Endothelial cell (in vitro differentiated cells): Measurements from ENCODE around the gene SCNM1. TPM values are rescaled to one million over a fixed set of nuclear protein-coding genes. Genes with fewer than 3 reads are reported as not detected.
"Not testable (repeated sequence)": the region's sequence is repeated elsewhere in the genome, so short reads cannot be mapped to it uniquely, and the experiment has no call there.

Experiments
- DNase-seq: peaks from one replicate; pipeline ENCODE4 v3.0.0; 2021; ENCODE audit warnings: low spot score
- H3K27ac Mint-ChIP-seq: one replicate; pipeline ENCODE4 v1.8.0; 2021; ENCODE audit warnings: mixed read lengths, inconsistent platforms; ENCODE audit not compliant: unreplicated experiment
- H3K27me3 Mint-ChIP-seq: one replicate; pipeline ENCODE4 v1.8.0; 2021; ENCODE audit warnings: mild to moderate bottlenecking, moderate library complexity, mixed read lengths, inconsistent platforms; ENCODE audit not compliant: unreplicated experiment
- H3K36me3 Mint-ChIP-seq: one replicate; pipeline ENCODE4 v1.8.0; 2021; ENCODE audit warnings: mild to moderate bottlenecking, low read depth, mixed read lengths, inconsistent platforms; ENCODE audit not compliant: unreplicated experiment
- H3K4me1 Mint-ChIP-seq: one replicate; pipeline ENCODE4 v1.8.0; 2021; ENCODE audit warnings: mild to moderate bottlenecking, mixed read lengths, inconsistent platforms; ENCODE audit not compliant: unreplicated experiment
- H3K4me3 Mint-ChIP-seq: one replicate; pipeline ENCODE4 v1.8.0; 2021; ENCODE audit warnings: mild to moderate bottlenecking, mixed read lengths, inconsistent platforms; ENCODE audit not compliant: unreplicated experiment
- H3K9me3 Mint-ChIP-seq: one replicate; pipeline ENCODE4 v1.8.0; 2021; ENCODE audit warnings: mixed read lengths, inconsistent platforms; ENCODE audit not compliant: unreplicated experiment
- CTCF ChIP-seq: fragments of 200-600 bp; sonication (generic); IDR thresholded peaks from one replicate; pipeline ENCODE4 v1.5.0; 2021; ENCODE audit warnings: antibody characterized with exemption; ENCODE audit not compliant: unreplicated experiment
- total RNA-seq: library from RNA; stranded (reverse); fragmentation: NEBNext Ultra II Directional; extraction: Animal tissue kit (Norgen Biotek cat#: 25700); gene quantifications from one replicate; pipeline ENCODE4 v1.2.1, GENCODE V29; 2021; ENCODE audit not compliant: unreplicated experiment

SCNM1 gene
- total RNA-seq, 1 donor from 2014 or later = 48.3 TPM

DNA sequence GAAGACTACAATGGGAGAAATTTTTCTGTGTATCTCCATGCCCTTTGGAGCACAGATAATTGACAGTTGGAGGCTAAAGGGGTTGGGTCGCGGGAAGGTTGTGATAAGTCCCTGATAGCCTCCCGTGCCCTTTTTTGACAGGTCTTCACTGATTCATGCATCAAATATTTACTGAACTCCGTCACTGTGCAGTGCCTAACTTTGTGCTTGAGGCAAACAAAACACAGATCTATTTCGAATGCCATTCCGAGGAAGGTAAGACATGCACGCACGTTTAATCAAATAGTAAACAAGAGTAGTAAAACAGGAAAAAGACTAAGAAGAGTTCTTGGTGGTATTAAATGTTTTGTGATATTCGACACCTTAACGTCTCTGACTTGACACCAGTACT is 31.9 kb downstream of the SCNM1 start:
- Mint-ChIP-seq H3K4me3 (peak overlapping the region; percentile 99), H3K27me3 (peaks cover 17% of the 10 kb centered on the region), H3K9me3 (no peaks in the 10 kb centered on the region), H3K4me1 (peaks cover 30% of the 10 kb centered on the region), H3K36me3 (peaks cover 9% of the 10 kb centered on the region), H3K27ac (peak overlapping the region; percentile 93)
- no peak for DNase-seq
- no peak for TF ChIP-seq CTCF

DNA sequence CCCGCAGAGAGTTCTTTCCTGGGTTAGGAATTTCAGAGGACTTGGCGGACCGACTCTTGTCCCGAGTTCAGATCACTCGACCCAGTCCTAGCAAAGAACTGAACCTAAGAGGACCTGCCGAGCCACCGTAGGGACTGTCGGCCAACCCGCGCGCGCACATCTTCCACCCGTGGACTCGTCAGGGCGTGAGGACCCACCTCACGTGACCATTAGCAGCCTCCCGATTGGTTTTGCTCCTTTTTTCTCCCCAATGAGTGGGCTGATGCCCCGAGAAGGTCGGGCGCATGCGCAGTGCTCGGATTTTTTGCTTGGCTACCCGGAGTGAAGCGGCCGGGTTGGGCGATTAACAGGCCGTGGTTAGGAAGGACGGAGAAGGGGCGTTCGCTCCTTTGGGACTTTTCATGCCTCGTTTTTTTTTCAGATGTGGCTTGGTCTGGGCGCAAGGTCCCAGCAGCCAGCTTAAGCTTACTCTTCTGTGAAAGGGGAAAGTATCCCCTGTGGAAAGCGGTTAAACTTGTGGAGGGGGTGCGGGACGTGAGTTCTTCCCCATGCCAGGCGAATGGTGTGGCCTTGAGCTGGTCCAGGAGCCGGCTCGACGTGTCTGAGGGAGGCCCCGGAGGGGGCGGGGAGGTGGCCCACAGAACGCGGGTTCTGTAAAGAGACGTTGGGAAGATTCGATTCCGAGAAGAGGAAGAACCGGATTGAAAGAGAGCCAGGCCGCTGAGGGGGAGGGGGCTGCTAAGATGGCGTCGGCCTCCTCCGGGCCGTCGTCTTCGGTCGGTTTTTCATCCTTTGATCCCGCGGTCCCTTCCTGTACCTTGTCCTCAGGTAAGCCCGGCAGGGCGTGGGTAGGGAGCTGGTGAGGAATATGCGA is 32.5 kb downstream of the SCNM1 start, which contains the start of gene PIP5K1A:
PIP5K1A (plus strand) TSS at position 299 of the 874 bp plus-strand sequence; CDS start at position 744, 445 bp downstream.
- Mint-ChIP-seq H3K9me3 (no peaks in the 10 kb centered on the region), H3K4me3 (peak within 1 kb of the TSS; percentile 99), H3K27me3 (peaks cover 17% of the 10 kb centered on the region), H3K27ac (peak within 1 kb of the TSS; percentile 93), H3K4me1 (peaks cover 30% of the 10 kb centered on the region), H3K36me3 (peaks cover 9% of the 10 kb centered on the region)
- TF ChIP-seq CTCF = no peak
- peak; percentile 99 for DNase-seq

GRCh38 chr1:151199873-151200581 is 34.1 kb downstream of the SCNM1 start:
- Mint-ChIP-seq H3K4me3 (peak overlapping the region; percentile 99), H3K36me3 (peaks cover 13% of the 10 kb centered on the region), H3K27me3 (peaks cover 13% of the 10 kb centered on the region), H3K4me1 (peaks cover 30% of the 10 kb centered on the region), H3K9me3 (no peaks in the 10 kb centered on the region), H3K27ac (peak overlapping the region; percentile 93)
- no peak for TF ChIP-seq CTCF
- no peak for DNase-seq

DNA sequence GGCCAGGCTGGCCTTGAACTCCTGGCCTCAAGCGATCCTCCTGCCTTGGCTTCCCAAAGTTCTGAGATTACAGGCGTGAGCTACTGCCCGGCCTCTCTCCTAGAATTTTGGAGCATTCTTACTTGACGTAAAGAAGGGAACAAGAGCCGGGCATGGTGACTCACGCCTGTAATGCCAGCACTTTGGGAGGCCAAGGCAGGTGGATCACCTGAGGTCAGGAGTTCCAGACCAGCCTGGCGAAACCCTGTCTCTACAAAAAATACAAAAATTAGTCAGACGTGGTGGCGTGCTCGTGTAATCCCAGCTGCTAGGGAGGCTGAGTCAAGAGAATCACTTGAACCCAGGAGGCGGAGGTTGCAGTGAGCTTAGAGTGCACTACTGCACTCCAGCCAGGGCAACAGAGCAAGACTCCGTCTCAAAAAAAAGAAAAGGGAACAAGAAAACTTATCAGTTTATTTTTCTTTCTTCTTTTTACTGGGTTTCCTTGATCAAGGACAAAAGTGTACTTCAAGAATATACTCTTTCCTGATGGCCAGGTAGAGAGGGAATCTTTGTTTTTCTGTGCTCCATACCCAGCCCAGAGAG is 39.5 kb downstream of the SCNM1 start:
- H3K36me3 Mint-ChIP-seq = peaks cover 12% of the 10 kb centered on the region
- H3K4me3 Mint-ChIP-seq, H3K27ac Mint-ChIP-seq: not testable (repeated sequence)

GRCh38 chr1:151210830-151211229 is 44.9 kb downstream of the SCNM1 start:
- Mint-ChIP-seq H3K4me1 (peaks cover 5% of the 10 kb centered on the region), H3K36me3 (peaks cover 16% of the 10 kb centered on the region), H3K9me3 (no peaks in the 10 kb centered on the region), H3K27ac (no peak overlapping the region), H3K27me3 (no peaks in the 10 kb centered on the region), H3K4me3 (no peak overlapping the region)
- no peak for DNase-seq
- no peak for TF ChIP-seq CTCF

More for the DNA sequence above, 39.5 kb downstream of the SCNM1 start:
- not testable (repeated sequence) for DNase-seq, H3K4me1 Mint-ChIP-seq, H3K9me3 Mint-ChIP-seq, H3K27me3 Mint-ChIP-seq
